DND-41 (cell line): ENCODE data around the gene CPAMD8.

Experiments used
- ATAC-seq: fragments of 200-7000 bp; cut with Tn5 transposase; 3 replicates; pipeline ENCODE4 v1.9.1; 2021; ENCODE audit warnings: low read depth; ENCODE audit not compliant: insufficient read depth
- DNase-seq: peaks from one replicate; pipeline ENCODE4 v3.0.0-alpha.2; 2020
- H2AFZ ChIP-seq: 2 replicates; pipeline ENCODE4 v1.6.0; 2012; ENCODE audit warnings: low read depth, low read length
- H3K27ac ChIP-seq: 2 replicates; pipeline ENCODE4 v1.5.1; 2012; ENCODE audit warnings: low read length, inconsistent platforms
- H3K27me3 ChIP-seq: fragments of 200-600 bp; sonication (generic); 2 replicates; pipeline ENCODE4 v1.6.0; 2012; ENCODE audit warnings: low read length, mild to moderate bottlenecking, inconsistent platforms; ENCODE audit not compliant: insufficient read depth, poor library complexity
- H3K36me3 ChIP-seq: 2 replicates; pipeline ENCODE4 v1.5.1; 2012; ENCODE audit warnings: low read length, inconsistent platforms; ENCODE audit not compliant: insufficient read depth
- H3K4me1 ChIP-seq: 2 replicates; pipeline ENCODE4 v1.5.1; 2012; ENCODE audit warnings: mild to moderate bottlenecking, low read length; ENCODE audit not compliant: insufficient read depth
- H3K4me2 ChIP-seq: 2 replicates; pipeline ENCODE4 v1.6.0; 2012; ENCODE audit warnings: mild to moderate bottlenecking, moderate library complexity, low read length, inconsistent platforms; ENCODE audit not compliant: insufficient read depth
- H3K4me3 ChIP-seq, 2 experiments: fragments of 200-600 bp in 1 of 2; shearing (Covaris generic) in 1 of 2; 2 replicates each; pipeline ENCODE4 v1.5.1; 2012 to 2016; ENCODE audit warnings: inconsistent platforms in 2 of 2, low read length in 2 of 2, mild to moderate bottlenecking in 2 of 2, low read depth in 1 of 2, moderate library complexity in 1 of 2
- H3K79me2 ChIP-seq: 2 replicates; pipeline ENCODE4 v1.6.0; 2012; ENCODE audit warnings: low read length, inconsistent platforms; ENCODE audit not compliant: insufficient read depth
- H3K9ac ChIP-seq: 2 replicates; pipeline ENCODE4 v1.6.0; 2012; ENCODE audit warnings: low read depth, mild to moderate bottlenecking, inconsistent platforms, low read length, moderate library complexity
- H3K9me3 ChIP-seq: 2 replicates; pipeline ENCODE4 v1.5.1; 2012; ENCODE audit warnings: low read length, moderate library complexity, mild to moderate bottlenecking, inconsistent platforms; ENCODE audit not compliant: insufficient read depth, severe bottlenecking
- H4K20me1 ChIP-seq: 2 replicates; pipeline ENCODE4 v1.6.0; 2012; ENCODE audit warnings: low read length; ENCODE audit not compliant: insufficient read depth
- CTCF ChIP-seq: IDR thresholded peaks from 2 replicates; pipeline ENCODE4 v1.5.1; 2012; ENCODE audit warnings: borderline replicate concordance, low read length, moderate library complexity, mild to moderate bottlenecking; ENCODE audit not compliant: poor library complexity, severe bottlenecking; ENCODE audit errors: extremely low read depth
- EZH2 ChIP-seq: IDR thresholded peaks from 3 replicates; pipeline ENCODE4 v1.6.1; 2012; ENCODE audit warnings: borderline replicate concordance, low read depth, mild to moderate bottlenecking, moderate library complexity, low read length, inconsistent platforms; ENCODE audit not compliant: severe bottlenecking

Gene CPAMD8

GRCh38 chr19:17070421-17070820 is 43.8 kb upstream of the CPAMD8 start:
- H2AFZ ChIP-seq = no peak overlapping the region
- peaks cover 48% of the 10 kb centered on the region for H4K20me1 ChIP-seq
- H3K9ac ChIP-seq = no peak overlapping the region
- H3K36me3 ChIP-seq = peaks cover 76% of the 10 kb centered on the region
- H3K27me3 ChIP-seq = no peaks in the 10 kb centered on the region
- H3K27ac ChIP-seq = no peak overlapping the region; the same call in 1 of the 2 replicates
- H3K79me2 ChIP-seq = peaks cover 83% of the 10 kb centered on the region
- H3K4me2 ChIP-seq = peak overlapping the region; percentile 0; the same call in 1 of the 2 replicates
- TF ChIP-seq CTCF = no peak
- no peak for TF ChIP-seq EZH2
- DNase-seq = no peak
- no peak for ATAC-seq
- H3K4me3 ChIP-seq = no peak overlapping the region
- peaks cover 23% of the 10 kb centered on the region for H3K4me1 ChIP-seq
- no peaks in the 10 kb centered on the region for H3K9me3 ChIP-seq

GRCh38 chr19:17069193-17069592 is 42.6 kb upstream of the CPAMD8 start:
- Histone ChIP-seq H3K4me2 (no peak overlapping the region), H3K4me3 (no peak overlapping the region), H3K79me2 (peaks cover 84% of the 10 kb centered on the region), H3K9me3 (no peaks in the 10 kb centered on the region), H3K27me3 (no peaks in the 10 kb centered on the region), H3K9ac (no peak overlapping the region), H3K27ac (no peak overlapping the region), H3K36me3 (peaks cover 88% of the 10 kb centered on the region), H4K20me1 (peaks cover 41% of the 10 kb centered on the region), H2AFZ (no peak overlapping the region), H3K4me1 (peaks cover 19% of the 10 kb centered on the region)
- ATAC-seq (no peak), DNase-seq (no peak)
- no peak for TF ChIP-seq EZH2
- peak; percentile 13 for TF ChIP-seq CTCF

GRCh38 chr19:17063428-17063827 is 36.8 kb upstream of the CPAMD8 start:
- Histone ChIP-seq H3K9ac (no peak overlapping the region), H3K4me3 (no peak overlapping the region), H3K9me3 (peaks cover 7% of the 10 kb centered on the region), H3K27ac (no peak overlapping the region), H3K79me2 (peaks cover 75% of the 10 kb centered on the region), H3K4me1 (no peaks in the 10 kb centered on the region), H3K36me3 (peaks cover 93% of the 10 kb centered on the region), H3K27me3 (no peaks in the 10 kb centered on the region), H2AFZ (no peak overlapping the region), H4K20me1 (peaks cover 3% of the 10 kb centered on the region; the same call in 1 of the 2 replicates), H3K4me2 (no peak overlapping the region)
- no peak for DNase-seq
- ATAC-seq = no peak
- TF ChIP-seq CTCF (no peak), EZH2 (no peak)

- ATAC-seq (no peak), DNase-seq (no peak)
- no peak for TF ChIP-seq CTCF
- TF ChIP-seq EZH2 = no peak
- no peak overlapping the region for H3K9ac ChIP-seq
- H3K4me1 ChIP-seq = no peaks in the 10 kb centered on the region
- no peak overlapping the region for H2AFZ ChIP-seq
- no peak overlapping the region for H3K4me2 ChIP-seq
- H3K4me3 ChIP-seq = no peak overlapping the region
- no peak overlapping the region for H3K27ac ChIP-seq
- H3K79me2 ChIP-seq = peaks cover 69% of the 10 kb centered on the region
- peaks cover 97% of the 10 kb centered on the region for H3K36me3 ChIP-seq
- peaks cover 9% of the 10 kb centered on the region for H3K9me3 ChIP-seq
- H3K27me3 ChIP-seq = no peaks in the 10 kb centered on the region
- peaks cover 3% of the 10 kb centered on the region; the same call in 1 of the 2 replicates for H4K20me1 ChIP-seq
Measured at GRCh38 chr19:17061691-17062090, 35.1 kb upstream of the CPAMD8 start.
